Activated CD8-positive, alpha-beta memory T cell treated with anti-CD3 and anti-CD28 coated beads for 24 hours (primary cell): ENCODE results near the gene NCOA1.
"Not testable (repeated sequence)": the region's sequence is repeated elsewhere in the genome, so short reads cannot be mapped to it uniquely, and the experiment has no call there.

Experiments used
- DNase-seq: peaks from one replicate; pipeline ENCODE4 v3.0.0-alpha.2; 2020

Gene NCOA1

DNA sequence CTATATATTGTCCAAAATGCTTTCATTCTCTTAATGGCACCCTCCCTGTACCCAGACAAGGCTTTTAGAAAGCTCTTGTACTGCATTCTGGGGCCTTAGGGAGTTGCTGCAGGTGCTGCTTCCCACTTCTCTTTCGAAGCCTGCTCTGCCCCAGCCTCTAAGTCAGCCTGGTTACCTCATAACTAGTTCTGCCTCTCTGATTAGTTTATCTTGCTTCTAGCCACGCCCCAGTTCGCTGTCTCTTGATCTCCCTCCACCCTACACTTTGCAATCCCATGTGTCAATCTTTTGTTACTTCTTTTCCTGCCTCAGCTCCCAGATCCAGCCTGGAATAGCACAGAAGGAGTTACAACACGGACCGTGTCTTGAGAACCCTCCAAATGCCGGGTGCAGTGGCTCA lies 13.8 kb upstream of the NCOA1 start:
- no peak for DNase-seq

GRCh38 chr2:24478243-24478642 lies 12.8 kb upstream of the NCOA1 start:
- no peak for DNase-seq

DNA sequence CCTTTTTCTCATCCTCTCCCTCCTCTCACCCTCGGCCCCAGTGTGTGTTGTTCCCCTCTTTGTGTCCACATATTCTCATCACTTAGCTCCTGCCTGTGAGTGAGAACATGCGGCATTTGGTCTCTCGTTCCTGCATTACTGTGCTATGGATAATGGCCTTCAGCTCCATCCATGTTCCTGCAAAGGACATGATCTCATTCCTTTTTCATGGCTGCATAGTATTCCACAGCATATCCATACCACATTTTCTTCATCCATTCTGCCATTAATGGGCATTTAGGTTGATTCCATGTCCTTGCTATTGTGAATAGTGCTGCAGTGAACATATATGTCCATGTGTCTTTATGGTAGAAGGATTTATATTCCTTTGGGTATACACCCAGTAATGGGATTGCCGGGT lies 10.8 kb upstream of the NCOA1 start:
- DNase-seq: no peak

GRCh38 chr2:24482251-24482971 lies 8.6 kb upstream of the NCOA1 start:
- no peak for DNase-seq

GRCh38 chr2:24482972-24483300 lies 8.1 kb upstream of the NCOA1 start:
- DNase-seq: no peak

DNA sequence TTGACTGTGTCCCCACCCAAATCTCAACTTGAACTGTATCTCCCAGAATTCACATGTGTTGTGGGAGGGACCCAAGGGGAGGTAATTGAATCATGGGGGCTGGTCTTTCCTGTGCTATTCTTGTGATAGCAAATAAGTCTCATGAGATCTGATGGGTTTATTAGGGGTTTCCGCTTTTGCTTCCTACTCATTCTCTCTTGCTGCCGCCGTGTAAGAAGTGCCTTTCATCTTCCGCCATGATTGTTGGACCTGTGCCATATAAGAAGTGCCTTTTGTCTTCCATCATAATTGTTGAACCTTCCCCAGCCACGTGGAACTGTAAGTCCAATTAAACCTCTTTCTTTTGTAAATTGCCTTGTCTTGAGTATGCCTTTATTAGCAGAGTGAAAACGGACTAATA lies 6.4 kb upstream of the NCOA1 start:
- DNase-seq: not testable (repeated sequence)

GRCh38 chr2:24485197-24485596 lies 5.9 kb upstream of the NCOA1 start:
- DNase-seq: no peak

- DNase-seq: no peak
Observed at GRCh38 chr2:24486636-24487205, 4.3 kb upstream of the NCOA1 start.

DNA sequence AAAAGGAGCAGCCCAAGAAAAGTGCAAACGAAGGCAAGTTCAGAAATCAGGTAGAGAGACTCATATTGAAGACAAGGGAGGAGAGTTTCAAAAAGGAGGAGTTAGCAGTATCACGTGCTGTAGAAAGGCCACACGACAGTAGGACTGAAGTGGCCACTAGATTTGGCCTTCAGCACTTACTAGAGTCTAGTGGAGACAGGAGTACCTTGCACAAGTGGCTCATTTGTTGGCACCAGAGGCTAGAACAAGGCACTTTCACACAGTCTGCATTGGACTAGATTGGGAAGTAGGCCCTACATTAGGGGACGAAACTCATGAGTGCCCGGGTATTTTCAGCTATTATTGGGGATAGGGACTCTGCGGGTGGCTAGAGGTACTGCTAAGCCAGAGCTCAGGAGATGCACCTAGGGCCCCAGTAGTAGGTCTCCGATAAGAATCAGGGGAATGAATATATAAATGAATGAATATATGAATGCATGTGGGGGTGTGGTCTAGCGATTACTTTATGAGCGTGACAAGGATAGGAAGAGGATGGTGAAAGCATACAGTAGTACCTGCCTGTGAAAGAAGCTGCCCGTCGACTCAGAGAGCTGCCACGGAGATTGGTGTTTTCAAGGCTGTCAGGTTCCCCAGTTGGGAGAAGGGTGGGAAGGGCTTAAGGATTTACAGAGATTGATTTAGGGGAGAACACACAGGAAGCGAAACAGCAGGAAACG lies 1.4 kb upstream of the NCOA1 start:
- DNase-seq: no peak

- peak; percentile 62 for DNase-seq
Observed at GRCh38 chr2:24490181-24490689, 819 bp upstream of the NCOA1 start.

GRCh38 chr2:24491542-24492420 lies 727 bp downstream of the NCOA1 start:
- peak; percentile 84 for DNase-seq

DNA sequence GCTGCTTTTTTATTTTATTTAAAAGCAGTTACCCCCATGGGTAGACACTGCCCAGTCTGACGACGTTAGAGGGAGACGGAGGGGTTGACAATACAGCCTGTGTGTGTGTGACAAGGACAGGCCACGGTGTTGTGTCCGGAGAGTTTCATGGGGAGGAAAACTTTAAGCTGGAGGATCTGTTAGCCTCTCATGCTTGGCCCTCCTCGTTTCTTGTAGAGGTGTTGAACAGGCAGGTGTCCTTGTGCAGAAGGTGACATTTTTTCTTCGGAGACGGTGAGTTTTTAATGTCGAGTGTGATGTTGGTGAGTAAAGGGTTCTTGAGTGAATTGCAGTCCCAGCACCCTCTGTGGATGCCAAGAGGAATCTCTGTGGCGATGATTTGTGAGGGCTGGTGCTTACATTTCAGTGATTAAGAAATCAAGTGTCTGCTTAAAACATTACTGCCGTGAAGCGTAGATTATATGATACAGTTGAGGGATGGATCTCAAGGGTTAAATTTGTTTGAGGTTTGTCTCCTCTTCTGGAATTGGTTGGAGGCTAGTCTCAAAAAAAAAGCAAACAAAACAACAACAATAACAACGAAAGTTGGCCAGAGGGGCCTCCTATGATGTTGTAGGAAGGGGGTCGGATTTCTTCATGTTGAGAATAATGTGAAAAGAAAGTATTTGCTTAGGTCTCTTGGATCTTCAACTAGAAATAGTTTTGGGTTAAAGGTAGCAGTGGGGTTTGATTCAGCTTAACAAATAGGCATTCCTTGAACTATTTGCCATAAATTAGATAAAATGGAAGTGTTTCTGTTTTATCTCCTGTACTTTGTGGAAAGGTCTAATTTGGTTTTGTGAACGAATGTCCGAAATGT lies 1.6 kb downstream of the NCOA1 start:
- peak; percentile 62 for DNase-seq

GRCh38 chr2:24493713-24494112 lies 2.7 kb downstream of the NCOA1 start:
- no peak for DNase-seq

DNA sequence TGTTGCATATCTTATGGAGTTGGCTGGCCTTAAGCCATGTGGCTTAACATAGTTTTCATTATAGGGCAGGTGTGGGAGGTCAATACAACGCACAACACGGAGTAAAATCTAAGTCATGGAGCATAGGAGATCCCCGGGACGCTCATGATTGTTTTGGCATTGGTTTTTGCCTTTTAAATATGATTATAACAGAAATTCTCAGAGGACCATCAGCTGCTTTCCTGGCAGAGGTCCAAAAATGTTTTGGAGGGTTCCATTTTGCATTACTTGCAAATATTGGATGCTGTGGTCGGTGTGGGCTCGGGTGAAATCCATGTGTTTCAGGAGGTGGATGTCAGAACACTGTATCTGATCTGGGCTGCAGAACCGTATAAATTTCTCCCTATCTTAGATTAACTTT lies 3.4 kb downstream of the NCOA1 start:
- DNase-seq: no peak

GRCh38 chr2:24495451-24495850 lies 4.4 kb downstream of the NCOA1 start:
- DNase-seq: no peak

DNA sequence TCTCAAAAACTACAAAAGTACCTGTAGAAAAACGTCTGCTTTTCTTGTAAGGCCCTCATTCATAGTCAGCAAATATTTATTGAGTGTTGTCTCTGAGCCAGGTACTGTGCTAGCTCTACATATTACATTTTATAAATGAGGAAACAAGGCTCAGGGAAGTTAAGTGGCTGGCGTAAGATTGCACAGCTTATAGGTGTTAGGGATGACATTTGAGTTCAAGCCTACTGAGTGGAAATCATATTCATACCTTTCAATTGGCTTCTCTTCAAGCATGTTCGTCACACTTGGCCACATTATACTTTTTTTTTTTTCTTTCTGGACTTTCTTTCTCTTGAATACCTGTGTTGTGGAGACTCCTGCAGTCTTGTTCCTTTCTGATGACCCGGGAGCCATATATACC lies 5.9 kb downstream of the NCOA1 start:
- DNase-seq: no peak

GRCh38 chr2:24497685-24498084 lies 6.6 kb downstream of the NCOA1 start:
- no peak for DNase-seq

- DNase-seq: no peak
Observed at GRCh38 chr2:24498121-24498520, 7.1 kb downstream of the NCOA1 start.

DNA sequence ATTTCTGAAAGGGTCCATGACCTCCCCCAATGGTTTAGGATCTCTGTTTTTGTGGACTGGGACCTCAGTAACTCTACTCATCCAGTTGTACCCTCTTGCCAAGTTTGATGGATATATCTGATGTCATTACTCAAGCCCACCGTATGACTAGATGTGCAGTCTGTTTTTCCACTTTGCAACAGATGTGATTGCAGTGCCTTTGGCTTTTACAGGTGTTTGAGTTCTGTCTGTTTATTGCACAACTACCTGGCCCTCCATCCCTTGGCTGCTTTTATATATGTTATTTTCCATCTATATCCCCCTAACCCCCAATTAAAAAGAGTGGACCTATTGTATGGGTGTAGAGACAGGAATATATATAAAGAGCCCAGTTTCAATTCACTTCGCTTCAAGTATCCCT lies 10.8 kb downstream of the NCOA1 start:
- no peak for DNase-seq

GRCh38 chr2:24505534-24506275 lies 14.7 kb downstream of the NCOA1 start:
- DNase-seq: no peak

DNA sequence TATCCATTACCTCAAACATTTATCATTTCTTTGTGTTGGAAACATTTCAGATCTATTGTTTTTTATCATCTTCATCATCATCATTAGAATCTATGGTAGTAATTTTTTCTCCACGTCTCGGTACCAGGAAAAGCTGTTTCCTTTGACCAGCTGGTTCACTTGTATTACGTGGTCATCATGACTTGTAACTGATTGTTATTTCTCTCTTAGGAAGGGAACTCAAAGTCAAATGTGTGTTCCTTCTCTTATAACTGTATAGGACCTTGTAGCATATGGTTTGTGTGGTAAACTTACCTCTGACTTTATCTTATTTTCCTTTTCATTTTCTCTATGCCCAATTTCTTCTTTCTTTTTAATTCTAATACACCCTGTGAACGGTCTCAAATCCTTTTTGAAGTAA lies 16.5 kb downstream of the NCOA1 start:
- DNase-seq: no peak

DNA sequence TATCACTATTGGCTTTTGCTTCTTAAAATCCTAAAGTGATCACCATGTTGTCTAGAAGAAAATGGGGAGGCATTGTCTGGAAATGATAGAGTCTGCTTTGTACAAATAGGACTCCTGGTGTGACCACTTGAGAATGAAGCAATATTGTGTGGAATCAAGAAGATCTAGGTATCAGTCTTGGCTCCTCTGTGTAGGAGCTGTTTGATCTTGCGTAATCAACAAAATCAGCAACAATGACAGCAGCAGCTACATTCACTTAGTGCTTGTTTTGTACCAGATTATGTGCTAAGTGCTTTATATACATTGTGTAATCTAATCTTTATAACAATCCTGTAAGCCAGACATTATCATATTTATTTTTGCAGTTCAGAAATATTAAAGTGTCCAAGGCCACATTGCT lies 17.8 kb downstream of the NCOA1 start:
- DNase-seq: no peak
